Endometrial microvascular endothelial cells (primary cell): ENCODE measurements around the gene SETD9. TPM values are rescaled to one million over a fixed set of nuclear protein-coding genes. Genes with fewer than 3 reads are reported as not detected.

Experiments used
- total RNA-seq: library from RNA; depleted of rRNA; stranded (reverse); fragments of >200 nt; gene quantifications from one replicate; pipeline ENCODE4 v1.2.3, GENCODE V29; 2015; ENCODE audit errors: inconsistent ontology term

SETD9 gene
- total RNA-seq, 1 donor from 2014 or later: 14.2 TPM

Other genes starting within 250 kb of the SETD9 start
- gene MAP3K1, start 94.0 kb upstream of the SETD9 start, total RNA-seq: 8.2 TPM
- 9.1 TPM for gene MIER3, start 42.5 kb downstream of the SETD9 start, total RNA-seq